Gastrocnemius medialis (tissue), 4 donors: ENCODE results near the gene MACROD1. TPM values are rescaled to one million over a fixed set of nuclear protein-coding genes. Genes with fewer than 3 reads are reported as not detected.

Experiments used
- ATAC-seq, 2 donors: fragments of 150-250 bp; one replicate each; pipeline ENCODE4 v1.9.1; 2016
- DNase-seq, 2 donors: peaks; one replicate each; pipeline ENCODE4 v3.0.0-alpha.2; 2019
- H3K27ac ChIP-seq, 4 donors: fragments of 200-600 bp; sonication (generic); 1 replicate in 1 of 4; 2 replicates in 3 of 4; pipeline ENCODE4 v1.5.1; 2016 to 2018; ENCODE audit warnings: mild to moderate bottlenecking in 2 of 4, moderate library complexity in 1 of 4
- H3K27me3 ChIP-seq, 3 donors: fragments of 200-600 bp; sonication (generic) in 2 of 3; 1 replicate in 1 of 3; 2 replicates in 2 of 3; pipeline versions ENCODE4 v1.5.1 to v1.6.0; 2016 to 2019; ENCODE audit warnings: mild to moderate bottlenecking in 1 of 3, moderate library complexity in 1 of 3
- H3K36me3 ChIP-seq, 2 donors: fragments of 200-600 bp; sonication (generic) in 1 of 2; one replicate each; pipeline ENCODE4 v1.5.1; 2017 to 2018
- H3K4me1 ChIP-seq, 2 donors: fragments of 200-600 bp; sonication (generic) in 1 of 2; one replicate each; pipeline ENCODE4 v1.5.1; 2016 to 2017; ENCODE audit warnings: mild to moderate bottlenecking in 2 of 2
- H3K4me3 ChIP-seq, 4 donors: fragments of 200-600 bp; sonication (generic) in 3 of 4; 1 replicate in 1 of 4; 2 replicates in 3 of 4; pipeline ENCODE4 v1.5.1; 2016 to 2019; ENCODE audit warnings: mild to moderate bottlenecking in 2 of 4
- H3K9me3 ChIP-seq, 3 donors: fragments of 200-600 bp; sonication (generic) in 2 of 3; 1 replicate in 1 of 3; 2 replicates in 2 of 3; pipeline ENCODE4 v1.5.1; 2016 to 2019
- POLR2A ChIP-seq, 2 donors: fragments of 450-650 bp; IDR thresholded peaks; one replicate each; pipeline ENCODE4 v1.6.1; 2017; ENCODE audit warnings: antibody characterized with exemption in 2 of 2, mild to moderate bottlenecking in 2 of 2, moderate library complexity in 2 of 2
- in situ Hi-C, 4 donors: fragments of 200-750 bp; cut with MboI; loops; one replicate each; pipeline versions ENCODE4 v1.15.0 to v1.8.0; 2017; ENCODE audit warnings: low sequenced_read_pairs in 4 of 4
- intact Hi-C: fragments of 100-400 bp; cut with DNase I; formaldehyde crosslinking; loops from one replicate; pipeline ENCODE4 v1.15.1; 2023; ENCODE audit warnings: low total_unique reads
- total RNA-seq, 4 donors: library from RNA; depleted of rRNA; stranded (reverse); fragments of >200 nt; gene quantifications; one replicate each; pipeline versions ENCODE4 v1.1.0 to v1.2.3, GENCODE V29; 2016
- TF ChIP-seq, protein P1 (sequence below), 5 experiments: fragments of 450-650 bp in 3 of 5; fragments of 200-600 bp in 2 of 5; sonication (generic) in 2 of 5; IDR thresholded peaks in 4 of 5; conservative IDR thresholded peaks in 1 of 5; 1 replicate in 4 of 5; 2 replicates in 1 of 5; pipeline ENCODE4 v1.5.1; 2016 to 2019; ENCODE audit warnings: antibody characterized with exemption in 5 of 5, mild to moderate bottlenecking in 3 of 5, moderate library complexity in 3 of 5

MACROD1 gene
- total RNA-seq, 4 donors from 2014 or later: 162 to 308 (median 205) TPM

DNA sequence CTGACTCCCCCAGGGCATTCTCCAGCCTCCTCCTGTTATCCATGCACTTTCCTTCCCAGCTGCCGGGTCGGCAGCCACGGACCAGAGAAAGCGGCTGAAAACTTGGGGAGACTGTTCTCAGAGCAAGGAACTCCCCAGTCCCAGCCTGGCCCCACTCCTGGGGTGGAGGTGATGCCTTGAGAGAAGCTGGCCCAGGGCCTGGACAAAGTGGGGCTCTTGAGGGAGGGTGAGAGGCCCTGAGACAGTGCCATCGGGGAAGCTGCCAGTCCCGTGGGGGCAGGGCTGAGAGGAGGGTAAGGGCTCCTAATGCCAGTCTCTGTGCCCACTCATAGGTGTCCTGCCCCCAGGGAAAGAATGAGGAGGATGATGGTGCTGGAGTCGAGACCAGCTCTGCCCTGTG is 76.4 kb downstream of the MACROD1 start:
- ATAC-seq (no peak), DNase-seq (no peak)
- TF ChIP-seq, protein P1, sequence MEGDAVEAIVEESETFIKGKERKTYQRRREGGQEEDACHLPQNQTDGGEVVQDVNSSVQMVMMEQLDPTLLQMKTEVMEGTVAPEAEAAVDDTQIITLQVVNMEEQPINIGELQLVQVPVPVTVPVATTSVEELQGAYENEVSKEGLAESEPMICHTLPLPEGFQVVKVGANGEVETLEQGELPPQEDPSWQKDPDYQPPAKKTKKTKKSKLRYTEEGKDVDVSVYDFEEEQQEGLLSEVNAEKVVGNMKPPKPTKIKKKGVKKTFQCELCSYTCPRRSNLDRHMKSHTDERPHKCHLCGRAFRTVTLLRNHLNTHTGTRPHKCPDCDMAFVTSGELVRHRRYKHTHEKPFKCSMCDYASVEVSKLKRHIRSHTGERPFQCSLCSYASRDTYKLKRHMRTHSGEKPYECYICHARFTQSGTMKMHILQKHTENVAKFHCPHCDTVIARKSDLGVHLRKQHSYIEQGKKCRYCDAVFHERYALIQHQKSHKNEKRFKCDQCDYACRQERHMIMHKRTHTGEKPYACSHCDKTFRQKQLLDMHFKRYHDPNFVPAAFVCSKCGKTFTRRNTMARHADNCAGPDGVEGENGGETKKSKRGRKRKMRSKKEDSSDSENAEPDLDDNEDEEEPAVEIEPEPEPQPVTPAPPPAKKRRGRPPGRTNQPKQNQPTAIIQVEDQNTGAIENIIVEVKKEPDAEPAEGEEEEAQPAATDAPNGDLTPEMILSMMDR (IDR thresholded peaks at IDR 0.05 in 4 of 5, conservative IDR thresholded peaks at IDR 0.05 in 1 of 5): no peak
- no peak for TF ChIP-seq POLR2A (IDR thresholded peaks at IDR 0.05)
- peaks cover 58 to 85% of the 10 kb centered on the region in 2 donors for H3K4me1 ChIP-seq
- no peaks in the 10 kb centered on the region for H3K27me3 ChIP-seq
- intact Hi-C loops (loop anchor here (5.0 kb wide), 1 partner anchor 63 kb away; no protein-coding TSS in a partner anchor), in situ Hi-C loops (no loop called here)
- no peaks in the 10 kb centered on the region for H3K36me3 ChIP-seq
- H3K9me3 ChIP-seq: no peaks in the 10 kb centered on the region
- no peak overlapping the region for H3K27ac ChIP-seq
- H3K4me3 ChIP-seq: no peak overlapping the region

DNA sequence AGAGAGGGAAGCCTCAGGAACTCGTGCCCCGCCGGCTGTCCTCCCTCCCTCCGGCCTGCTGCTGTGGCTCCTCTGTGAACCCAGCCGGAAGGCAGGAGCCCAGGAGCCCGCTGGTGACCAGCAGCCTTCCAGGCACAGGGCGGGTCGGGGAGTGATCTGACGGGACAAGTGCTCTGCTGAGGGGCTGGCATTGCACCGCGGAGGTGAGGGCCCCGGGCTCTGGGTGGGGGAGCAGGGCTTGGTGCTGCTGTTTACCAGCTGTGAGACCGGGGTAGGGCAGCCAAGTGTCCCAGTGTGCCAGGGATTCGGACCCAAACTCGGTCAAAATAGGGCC is 76.9 kb downstream of the MACROD1 start:
- Histone ChIP-seq H3K27ac (peak overlapping the region in 1 of 4 donors; percentile 9), H3K9me3 (no peaks in the 10 kb centered on the region), H3K36me3 (no peaks in the 10 kb centered on the region), H3K4me1 (peaks cover 58 to 85% of the 10 kb centered on the region in 2 donors), H3K27me3 (no peaks in the 10 kb centered on the region), H3K4me3 (no peak overlapping the region)
- DNase-seq (no peak), ATAC-seq (no peak)
- intact Hi-C loops (loop anchor here (5.0 kb wide), 1 partner anchor 63 kb away; no protein-coding TSS in a partner anchor), in situ Hi-C loops (no loop called here)
- no peak for TF ChIP-seq POLR2A (IDR thresholded peaks at IDR 0.05)
- TF ChIP-seq, protein P1 (IDR thresholded peaks at IDR 0.05 in 4 of 5, conservative IDR thresholded peaks at IDR 0.05 in 1 of 5): no peak

DNA sequence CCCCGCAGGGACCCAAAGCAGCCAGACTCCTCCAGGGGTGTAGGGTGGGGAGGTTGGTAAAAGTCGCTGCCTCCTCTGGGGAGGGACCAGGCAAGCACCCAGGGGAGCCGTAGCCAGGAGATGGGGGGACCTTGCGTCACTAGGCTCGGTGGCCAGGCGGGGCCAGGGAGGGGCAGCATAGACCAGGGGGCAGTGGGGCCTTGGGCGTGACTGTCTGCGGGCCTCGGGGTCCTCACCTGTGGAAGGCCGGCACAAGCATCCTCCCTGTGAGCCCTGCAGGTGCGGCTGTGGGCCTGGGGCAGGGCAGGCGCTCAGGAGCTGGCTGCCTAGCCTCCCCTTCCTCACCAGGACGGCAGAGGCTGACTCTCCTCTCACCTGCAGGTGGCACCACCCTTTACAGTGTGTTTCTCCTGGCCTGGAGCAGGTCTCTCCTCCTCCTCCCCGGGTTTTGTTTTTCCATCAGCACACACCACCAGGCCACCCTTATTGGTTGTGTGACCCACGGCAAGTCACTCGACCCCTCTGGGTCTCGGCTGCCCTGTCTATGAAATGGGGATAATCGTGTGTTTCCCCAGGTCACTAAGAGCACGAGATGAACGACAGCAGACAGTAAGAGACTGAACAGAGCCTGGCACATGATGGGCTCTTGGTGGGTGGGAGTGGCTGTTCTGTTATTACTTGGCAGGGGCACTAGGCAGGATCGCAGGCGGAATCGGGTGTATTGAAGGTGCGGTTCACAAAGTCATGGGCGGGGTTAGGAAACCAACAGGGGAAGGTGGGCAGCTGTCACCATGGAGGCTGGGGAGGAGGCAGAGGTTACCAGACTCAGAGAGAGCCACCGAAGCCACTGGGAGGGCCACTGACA is 77.5 kb downstream of the MACROD1 start:
- intact Hi-C loops (loop anchor here (5.0 kb wide), 1 partner anchor 64 kb away; no protein-coding TSS in a partner anchor), in situ Hi-C loops (no loop called here)
- no peaks in the 10 kb centered on the region for H3K36me3 ChIP-seq
- H3K27ac ChIP-seq: peak overlapping the region in 2 of 4 donors; percentile 9 to 18
- H3K4me3 ChIP-seq: no peak overlapping the region
- no peaks in the 10 kb centered on the region for H3K27me3 ChIP-seq
- H3K9me3 ChIP-seq: no peaks in the 10 kb centered on the region
- peaks cover 56 to 85% of the 10 kb centered on the region in 2 donors for H3K4me1 ChIP-seq
- ATAC-seq: no peak
- TF ChIP-seq, protein P1 (IDR thresholded peaks at IDR 0.05 in 4 of 5, conservative IDR thresholded peaks at IDR 0.05 in 1 of 5): peak in 3 of 5 experiments; percentile 11 to 22 (median 17)
- no peak for TF ChIP-seq POLR2A (IDR thresholded peaks at IDR 0.05)
- no peak for DNase-seq

DNA sequence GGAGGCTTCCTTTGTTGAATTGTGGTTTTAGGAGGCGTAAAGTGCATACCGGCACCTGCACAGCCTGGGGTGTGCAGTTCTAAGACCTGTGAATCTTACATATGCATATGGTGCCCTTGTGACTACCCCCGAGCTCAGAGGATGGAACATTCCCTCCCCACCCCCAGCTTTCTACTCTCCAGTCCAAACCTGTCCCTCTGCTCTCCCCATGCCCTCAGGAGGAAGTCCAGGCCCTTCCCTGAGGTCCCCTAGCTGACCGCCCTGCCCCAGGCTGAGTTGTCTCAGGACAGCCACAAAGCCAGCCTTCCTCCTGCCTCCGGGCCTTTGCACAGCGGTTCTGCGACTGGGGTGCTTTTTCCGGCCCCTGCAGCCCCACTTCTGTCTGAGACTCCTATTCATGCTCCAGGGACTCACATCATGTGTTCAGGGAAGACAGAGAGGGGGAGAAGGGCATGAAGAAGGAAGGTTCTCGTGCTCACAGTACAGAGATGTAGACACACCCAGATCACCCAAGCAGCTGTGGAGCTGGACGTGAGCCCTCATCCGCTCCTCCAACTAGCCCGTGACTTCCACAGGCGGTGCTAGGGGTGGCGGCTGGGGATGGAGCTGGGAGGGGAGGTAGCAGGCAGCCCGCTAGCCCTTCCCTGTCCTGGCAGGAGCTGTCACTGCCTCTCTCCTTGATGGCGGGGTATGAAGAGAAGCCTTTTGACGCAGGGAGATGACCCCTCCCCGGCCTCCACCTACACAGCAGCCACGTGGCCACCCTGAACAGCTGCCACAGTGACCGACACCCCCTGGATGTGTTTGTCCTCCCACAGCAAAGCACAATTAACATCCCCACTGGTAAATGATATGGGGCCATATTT is 79.4 kb downstream of the MACROD1 start:
- H3K36me3 ChIP-seq: no peaks in the 10 kb centered on the region
- peak overlapping the region; percentile 36 to 64 (median 55) for H3K27ac ChIP-seq
- DNase-seq (peak; percentile 86 to 90), ATAC-seq (peak; percentile 86 to 89)
- intact Hi-C loops: loop anchor here (5.0 kb wide), 1 partner anchor 66 kb away; no protein-coding TSS in a partner anchor
- in situ Hi-C loops: no loop called here
- no peaks in the 10 kb centered on the region for H3K9me3 ChIP-seq
- no peak for TF ChIP-seq POLR2A (IDR thresholded peaks at IDR 0.05)
- TF ChIP-seq, protein P1 (IDR thresholded peaks at IDR 0.05 in 4 of 5, conservative IDR thresholded peaks at IDR 0.05 in 1 of 5): no peak
- peaks cover 51 to 71% of the 10 kb centered on the region in 2 donors for H3K4me1 ChIP-seq
- no peak overlapping the region for H3K4me3 ChIP-seq
- no peaks in the 10 kb centered on the region for H3K27me3 ChIP-seq
